ENCODE data around the gene SBK1.
"Not testable (repeated sequence)": the region's sequence is repeated elsewhere in the genome, so short reads cannot be mapped to it uniquely, and the experiment has no call there.

The SBK1 gene

DNA sequence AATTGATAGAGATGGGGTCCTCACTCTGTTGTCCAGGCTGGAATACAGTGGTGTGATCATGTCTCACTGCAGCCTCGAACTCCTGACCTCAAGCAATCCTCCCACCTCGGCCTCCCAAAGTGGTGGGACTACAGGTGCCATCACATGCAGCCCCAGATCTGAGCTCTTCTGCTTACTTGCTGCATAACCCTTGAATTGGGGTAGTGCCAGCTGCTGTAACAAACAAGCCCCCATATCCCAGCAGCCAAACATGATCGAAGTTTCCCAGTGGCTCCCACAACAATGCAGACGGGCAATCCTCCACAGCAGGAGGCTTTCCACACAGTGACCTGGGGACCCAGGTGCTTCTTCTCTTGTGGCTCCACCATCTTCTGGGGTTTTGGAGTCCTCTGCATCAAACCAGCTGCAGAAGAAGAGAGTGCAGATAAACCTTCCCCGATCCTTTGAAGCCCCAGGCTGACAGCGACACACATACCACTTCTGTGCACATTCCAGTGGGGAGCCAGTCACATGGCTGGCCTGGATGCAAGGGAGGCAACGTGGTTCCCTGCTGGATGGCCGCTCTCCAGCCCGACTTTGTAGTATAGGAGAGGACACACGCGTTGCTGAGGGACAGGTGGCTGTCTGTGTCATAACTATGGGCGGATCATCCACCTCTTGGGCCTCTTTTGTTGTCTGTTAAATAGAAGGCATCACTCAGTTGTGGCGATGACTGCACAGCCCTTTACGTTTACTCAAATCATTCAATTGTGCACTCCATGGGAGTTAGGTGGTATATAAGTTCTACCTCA, 16.7 kb downstream of the SBK1 start:
- DNase-seq (ENCODE audit: low read depth in 3 of 3) = no peak

GRCh38 chr16:28309811-28310311, 17.5 kb downstream of the SBK1 start:
- peak; percentile 57 to 77 (median 76) for DNase-seq (ENCODE audit: low read depth in 3 of 3)

GRCh38 chr16:28310796-28311195, 18.5 kb downstream of the SBK1 start:
- no peak for DNase-seq (ENCODE audit: low read depth in 3 of 3)

DNA sequence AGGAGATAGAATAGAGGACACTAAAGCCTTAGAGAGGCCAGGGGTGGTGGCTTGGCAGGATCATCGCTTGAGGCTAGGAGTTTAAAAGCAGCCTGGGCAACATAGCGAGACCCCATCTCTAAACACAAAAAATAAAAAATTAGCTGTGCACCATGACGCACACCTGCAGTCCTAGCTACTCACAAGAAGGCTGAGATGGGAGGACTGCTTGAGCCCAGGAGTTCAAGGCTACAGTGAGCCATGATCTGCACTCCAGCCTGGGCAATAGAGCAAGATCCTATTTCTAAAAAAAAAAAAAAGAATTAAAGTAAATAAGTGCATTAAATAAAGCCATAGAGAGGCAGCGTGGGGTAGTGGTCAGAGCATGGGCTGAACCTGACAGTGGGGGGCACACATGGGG, 19.1 kb downstream of the SBK1 start:
- no peak for DNase-seq (ENCODE audit: low read depth in 3 of 3)

- no peak for DNase-seq (ENCODE audit: low read depth in 3 of 3)
Observed at GRCh38 chr16:28311913-28312312, 19.6 kb downstream of the SBK1 start.

DNA sequence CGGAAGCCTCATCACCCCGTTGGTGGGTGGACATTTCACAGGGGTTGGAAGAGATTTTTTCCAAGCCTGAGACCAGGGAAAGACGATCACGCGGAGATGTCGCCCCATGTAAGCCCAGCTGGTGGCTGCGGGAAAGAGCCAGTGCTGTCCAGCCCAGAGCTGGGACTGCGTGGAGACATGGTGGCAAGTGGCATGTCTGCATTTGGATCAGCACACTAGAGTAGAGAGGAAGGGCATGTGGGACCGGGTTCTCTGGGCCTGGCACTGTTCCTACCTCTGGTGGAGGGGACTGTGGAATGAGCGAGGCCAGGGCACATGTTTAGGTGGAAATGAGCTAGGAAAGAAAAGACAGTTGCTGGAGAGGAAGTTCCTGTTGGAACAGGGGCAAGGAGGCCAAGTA, 20.0 kb downstream of the SBK1 start:
- no peak for DNase-seq (ENCODE audit: low read depth in 3 of 3)

GRCh38 chr16:28313587-28313986, 21.3 kb downstream of the SBK1 start:
- no peak for DNase-seq (ENCODE audit: low read depth in 3 of 3)

- no peak for DNase-seq (ENCODE audit: low read depth in 3 of 3)
Observed at GRCh38 chr16:28316054-28316453, 23.7 kb downstream of the SBK1 start.

DNA sequence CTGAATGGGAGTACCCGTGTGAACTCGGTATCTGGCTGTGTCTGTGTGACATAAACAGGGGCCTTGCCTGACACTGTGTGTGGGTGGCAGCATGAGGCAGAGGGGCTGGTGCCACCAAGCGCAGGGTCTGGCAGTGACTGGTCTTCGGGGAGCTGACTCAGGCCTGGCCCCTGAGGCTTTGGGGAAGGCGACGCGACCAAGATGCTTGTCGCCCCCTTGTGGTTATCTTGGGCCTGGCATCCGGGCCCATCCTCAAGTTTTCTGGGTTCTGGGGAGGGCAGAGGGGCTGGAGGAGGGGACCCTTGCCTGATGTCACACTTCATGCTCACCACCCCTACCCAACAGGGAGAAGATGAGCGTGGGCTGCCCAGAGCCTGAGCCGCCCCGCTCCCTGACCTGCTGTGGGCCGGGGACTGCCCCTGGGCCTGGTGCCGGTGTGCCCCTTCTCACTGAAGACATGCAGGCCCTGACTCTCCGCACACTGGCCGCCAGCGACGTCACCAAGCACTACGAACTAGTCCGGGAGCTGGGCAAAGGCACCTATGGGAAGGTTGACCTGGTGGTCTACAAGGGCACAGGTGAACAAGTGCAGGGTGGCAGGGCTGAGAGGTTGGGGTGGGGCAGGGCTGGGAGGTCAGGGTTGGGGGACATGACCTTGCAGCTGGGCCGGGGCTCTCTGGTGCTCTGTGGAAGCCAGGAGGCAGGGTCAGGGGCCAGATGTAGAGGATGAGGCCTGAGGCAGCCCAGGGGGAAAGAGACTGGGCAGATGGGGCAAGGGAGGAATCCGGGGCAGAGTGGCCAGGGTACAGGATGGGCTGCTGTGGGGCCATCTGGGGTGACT, 24.9 kb downstream of the SBK1 start:
- peak; percentile 50 to 62 (median 55) for DNase-seq (ENCODE audit: low read depth in 3 of 3)

GRCh38 chr16:28318042-28318744, 25.9 kb downstream of the SBK1 start:
- DNase-seq (ENCODE audit: low read depth in 3 of 3) = no peak

DNA sequence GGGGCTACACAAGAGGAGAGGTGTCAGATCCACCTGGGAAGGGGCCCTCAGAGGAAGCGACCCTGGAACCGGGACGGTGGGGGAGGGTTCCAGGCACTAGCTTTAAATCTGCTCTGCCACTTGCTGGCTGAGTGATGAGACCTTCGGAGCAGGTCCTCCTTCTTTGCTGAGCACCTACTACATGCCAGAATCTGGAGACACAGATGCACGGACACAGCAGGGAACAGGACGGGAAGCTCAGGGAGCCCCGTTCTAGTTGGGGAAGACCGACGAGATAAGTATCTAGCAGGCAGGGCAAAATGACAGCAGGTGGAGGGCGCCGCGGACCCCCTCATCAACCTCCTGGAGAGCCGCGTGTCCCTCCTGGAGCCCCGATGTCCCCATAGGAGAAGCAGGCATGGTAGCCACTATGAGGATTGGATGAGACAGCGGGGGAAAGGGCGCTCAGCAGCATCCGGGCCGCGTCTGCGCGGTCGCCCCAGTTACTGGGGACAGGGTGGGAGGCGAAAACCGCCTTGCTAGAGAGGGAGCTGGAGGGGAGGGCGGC, 27.2 kb downstream of the SBK1 start:
- no peak for DNase-seq (ENCODE audit: low read depth in 3 of 3)

DNA sequence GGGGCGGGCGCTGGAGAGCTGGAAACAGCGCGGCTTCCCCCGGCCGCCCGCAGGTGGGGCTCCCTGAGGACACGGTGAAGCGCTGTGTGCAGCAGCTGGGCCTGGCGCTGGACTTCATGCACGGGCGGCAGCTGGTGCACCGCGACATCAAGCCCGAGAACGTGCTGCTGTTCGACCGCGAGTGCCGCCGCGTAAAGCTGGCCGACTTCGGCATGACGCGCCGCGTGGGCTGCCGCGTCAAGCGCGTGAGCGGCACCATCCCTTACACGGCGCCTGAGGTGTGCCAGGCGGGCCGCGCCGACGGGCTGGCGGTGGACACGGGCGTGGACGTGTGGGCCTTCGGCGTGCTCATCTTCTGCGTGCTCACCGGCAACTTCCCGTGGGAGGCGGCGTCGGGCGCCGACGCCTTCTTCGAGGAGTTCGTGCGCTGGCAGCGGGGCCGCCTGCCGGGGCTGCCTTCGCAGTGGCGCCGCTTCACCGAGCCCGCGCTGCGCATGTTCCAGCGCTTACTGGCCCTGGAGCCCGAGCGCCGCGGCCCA, 27.8 kb downstream of the SBK1 start:
- no peak for DNase-seq (ENCODE audit: low read depth in 3 of 3)

GRCh38 chr16:28320741-28321140, 28.4 kb downstream of the SBK1 start:
- DNase-seq (ENCODE audit: low read depth in 3 of 3) = no peak

DNA sequence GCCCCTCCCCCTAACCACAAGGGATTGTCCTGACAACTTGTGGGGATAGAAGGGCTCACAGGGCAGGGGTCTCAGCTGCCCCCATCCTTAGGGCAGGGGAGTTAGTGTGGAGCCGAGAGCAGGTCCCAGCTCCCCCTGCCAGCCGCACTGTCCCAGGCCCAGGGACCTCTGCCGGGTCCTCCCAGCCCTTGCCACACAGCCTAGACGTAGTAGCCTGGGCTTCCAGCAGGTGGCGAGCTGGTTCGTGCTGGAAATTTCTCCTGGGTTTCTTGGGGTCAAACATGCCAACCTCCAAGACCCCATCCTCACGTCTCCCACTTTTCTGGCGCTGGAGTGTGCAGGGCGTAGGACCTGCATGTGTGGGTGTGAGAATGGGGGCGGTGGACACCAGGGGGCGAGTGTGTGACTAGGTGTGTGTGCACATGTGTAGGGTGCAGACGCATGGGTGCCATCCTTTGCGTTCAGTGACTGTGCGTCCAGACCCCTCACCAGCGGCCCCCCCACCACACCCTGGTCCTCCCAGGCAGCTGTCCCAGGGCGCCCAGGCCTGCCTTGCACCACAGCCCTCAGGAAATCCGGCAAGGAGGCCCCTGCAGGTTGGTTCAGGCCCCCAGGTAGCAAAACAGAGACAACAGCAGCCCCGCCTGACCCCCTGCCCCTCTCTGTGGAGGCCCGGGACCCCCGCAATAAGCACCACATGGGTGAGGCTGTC, 29.5 kb downstream of the SBK1 start:
- no peak for DNase-seq (ENCODE audit: low read depth in 3 of 3)

DNA sequence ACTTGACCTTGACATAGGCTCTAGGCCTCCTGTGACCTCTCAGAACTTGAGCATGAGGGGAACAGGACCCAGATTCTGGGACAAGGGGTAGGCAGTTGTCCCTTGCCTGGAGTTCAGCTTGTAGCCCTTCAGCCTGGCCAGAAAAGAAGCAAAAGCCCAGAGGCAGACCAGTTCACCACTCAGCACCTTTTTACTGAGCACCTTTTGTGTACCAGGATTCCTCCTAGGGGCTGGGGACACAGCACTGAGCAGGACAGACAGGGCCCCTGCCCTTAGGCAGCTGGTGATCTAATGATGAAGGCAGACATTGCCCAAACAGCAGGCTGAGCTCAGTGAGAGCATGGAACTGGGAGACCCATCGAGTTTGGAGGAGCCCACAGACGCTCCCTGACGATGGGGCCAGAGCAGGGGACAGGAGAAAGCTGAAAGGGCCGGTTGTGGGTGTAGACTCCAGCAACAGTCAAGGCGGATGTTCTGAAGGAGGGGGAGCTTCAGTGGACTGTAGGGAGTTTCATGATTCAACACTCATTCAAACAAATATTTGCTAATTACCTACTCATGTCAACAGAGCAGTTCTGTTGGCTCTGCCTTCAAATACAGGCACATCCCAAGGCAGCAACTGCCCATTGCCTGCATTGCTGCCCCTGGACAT, 32.0 kb downstream of the SBK1 start:
- no peak for DNase-seq (ENCODE audit: low read depth in 3 of 3)

DNA sequence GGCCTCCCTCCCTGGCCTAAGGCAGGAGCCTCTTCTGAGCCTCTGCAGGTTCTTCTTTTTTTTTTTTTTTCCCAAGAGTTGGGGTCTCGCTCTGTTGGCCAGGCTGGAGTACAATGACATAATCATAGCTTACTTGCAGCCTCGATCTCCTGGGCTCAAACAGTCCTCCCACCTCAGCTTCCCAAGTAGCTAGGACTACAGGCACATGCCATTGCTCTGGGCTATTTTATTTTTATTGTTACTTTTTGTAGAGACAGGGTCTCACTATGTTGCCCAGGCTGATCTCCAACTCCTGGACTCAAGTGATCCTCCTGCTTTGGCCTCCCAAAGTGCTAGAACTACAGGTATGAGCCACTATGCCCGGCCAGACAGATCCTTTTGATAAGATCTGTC, 32.6 kb downstream of the SBK1 start:
- no peak for DNase-seq (ENCODE audit: low read depth in 3 of 3)

DNA sequence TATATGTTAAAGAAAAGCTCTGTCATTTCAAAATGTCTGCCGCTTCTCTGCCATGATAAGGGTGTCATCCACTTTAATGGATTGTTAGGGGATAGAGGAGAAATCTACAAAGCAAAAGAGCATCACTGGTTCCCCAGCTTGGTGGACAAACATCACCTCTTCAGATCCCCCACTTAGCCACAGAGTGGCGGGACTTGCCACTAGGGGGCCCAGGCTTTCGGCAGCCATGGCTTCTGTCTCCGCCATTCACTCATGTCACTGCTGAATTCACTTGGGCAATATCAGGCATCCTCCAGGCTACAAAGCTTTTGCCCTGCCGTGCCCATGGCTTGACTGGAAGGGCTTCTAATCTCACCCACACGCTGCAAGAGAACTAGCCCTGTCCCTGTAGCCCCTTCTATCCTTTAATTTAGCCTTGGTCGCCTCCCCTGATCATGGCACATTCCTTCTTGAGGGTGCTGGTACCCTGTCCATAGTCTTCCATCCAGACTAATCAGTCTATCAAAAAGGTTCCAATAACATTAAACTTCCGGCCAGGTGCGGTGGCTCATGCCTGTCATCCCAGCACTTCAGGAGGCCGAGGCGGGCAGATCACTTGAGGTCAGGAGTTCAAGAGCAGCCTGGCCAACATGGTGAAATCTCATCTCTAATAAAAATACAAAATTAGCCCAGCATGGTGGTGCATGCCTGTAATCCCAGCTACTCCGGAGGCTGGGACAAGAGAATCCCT, 34.7 kb downstream of the SBK1 start:
- peak; percentile 32 to 39 (median 33) for DNase-seq (ENCODE audit: low read depth in 3 of 3)

DNA sequence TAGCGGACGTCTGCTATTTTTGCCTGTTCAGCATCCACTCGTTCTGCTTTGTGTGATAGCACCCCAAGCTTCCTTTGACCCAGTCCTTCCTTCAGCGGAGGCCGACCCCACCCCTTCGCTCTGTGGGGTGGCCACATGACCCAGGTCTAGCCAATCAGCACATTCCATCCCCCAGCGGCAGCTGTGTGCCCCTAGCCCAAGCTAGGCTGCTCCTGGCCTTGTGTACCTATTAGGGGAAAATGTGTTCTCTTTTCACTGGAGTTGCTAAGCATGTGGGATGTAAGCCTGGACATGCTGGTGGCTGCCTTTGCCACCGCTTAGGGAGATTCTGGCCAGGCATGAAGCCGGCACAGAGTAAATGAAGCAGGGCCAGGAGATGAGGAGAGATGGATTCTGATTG, 37.9 kb downstream of the SBK1 start:
- DNase-seq (ENCODE audit: low read depth in 3 of 3) = not testable (repeated sequence)

GRCh38 chr16:28330981-28331380, 38.7 kb downstream of the SBK1 start:
- not testable (repeated sequence) for DNase-seq (ENCODE audit: low read depth in 3 of 3)

DNA sequence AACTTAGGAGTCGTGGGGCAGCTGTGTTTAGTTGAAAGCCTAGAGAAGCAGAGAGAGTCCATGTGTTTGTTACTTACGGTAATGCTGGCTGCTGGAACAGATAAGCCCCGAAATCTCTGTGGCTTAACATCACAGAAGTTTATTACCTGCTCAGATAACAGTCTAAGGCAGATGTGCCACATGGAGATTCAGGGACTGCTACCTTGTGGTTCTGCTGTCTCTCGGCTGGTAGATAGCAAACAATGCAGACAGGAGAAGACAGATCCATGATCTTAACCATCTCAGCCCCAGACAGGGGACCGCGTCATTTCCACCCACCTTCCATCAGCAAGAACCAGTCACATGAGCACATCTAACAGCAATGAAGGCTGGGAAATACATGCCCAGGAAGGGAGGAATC, 40.3 kb downstream of the SBK1 start:
- DNase-seq (ENCODE audit: low read depth in 3 of 3) = not testable (repeated sequence)
